Tibial artery (tissue), 4 donors: ENCODE measurements around the gene DMD.

Source experiments
- DNase-seq, 2 donors: peaks; one replicate each; pipeline ENCODE4 v3.0.0-alpha.2; 2019
- H3K27ac ChIP-seq, 2 donors: fragments of 200-600 bp; sonication (generic) in 1 of 2; 1 replicate in 1 of 2; 2 replicates in 1 of 2; pipeline ENCODE4 v1.5.1; 2018 to 2019; ENCODE audit warnings: mild to moderate bottlenecking in 1 of 2
- H3K27me3 ChIP-seq, 2 donors: fragments of 200-600 bp; sonication (generic) in 1 of 2; one replicate each; pipeline versions ENCODE4 v1.5.1 to v1.6.0; 2016 to 2019
- H3K36me3 ChIP-seq, 3 donors: fragments of 200-600 bp; sonication (generic) in 2 of 3; one replicate each; pipeline ENCODE4 v1.5.1; 2016 to 2019; ENCODE audit warnings: mild to moderate bottlenecking in 2 of 3
- H3K4me1 ChIP-seq, 4 donors: fragments of 200-600 bp; sonication (generic) in 2 of 4; 1 replicate in 3 of 4; 2 replicates in 1 of 4; pipeline ENCODE4 v1.5.1; 2016 to 2019
- H3K4me3 ChIP-seq, 2 donors: fragments of 200-600 bp; sonication (generic) in 1 of 2; 1 replicate in 1 of 2; 2 replicates in 1 of 2; pipeline ENCODE4 v1.5.1; 2018 to 2019; ENCODE audit warnings: mild to moderate bottlenecking in 2 of 2
- H3K9me3 ChIP-seq, 3 donors: fragments of 200-600 bp; sonication (generic) in 1 of 3; one replicate each; pipeline ENCODE4 v1.5.1; 2016 to 2019
- intact Hi-C: fragments of 100-400 bp; cut with DNase I; formaldehyde crosslinking; loops from one replicate; pipeline ENCODE4 v1.15.0; 2023; ENCODE audit warnings: low total_unique reads
- TF ChIP-seq, protein P1 (sequence below), 2 experiments: fragments of 200-600 bp in 1 of 2; fragments of 450-650 bp in 1 of 2; IDR thresholded peaks; one replicate each; pipeline ENCODE4 v1.5.1; 2017 to 2019; ENCODE audit warnings: antibody characterized with exemption in 2 of 2, mild to moderate bottlenecking in 1 of 2, moderate library complexity in 1 of 2

Gene DMD

GRCh38 chrX:32598707-32599106, 612.6 kb downstream of the DMD start:
- no peak overlapping the region for H3K27ac ChIP-seq
- no peaks in the 10 kb centered on the region for H3K9me3 ChIP-seq
- TF ChIP-seq, protein P1, sequence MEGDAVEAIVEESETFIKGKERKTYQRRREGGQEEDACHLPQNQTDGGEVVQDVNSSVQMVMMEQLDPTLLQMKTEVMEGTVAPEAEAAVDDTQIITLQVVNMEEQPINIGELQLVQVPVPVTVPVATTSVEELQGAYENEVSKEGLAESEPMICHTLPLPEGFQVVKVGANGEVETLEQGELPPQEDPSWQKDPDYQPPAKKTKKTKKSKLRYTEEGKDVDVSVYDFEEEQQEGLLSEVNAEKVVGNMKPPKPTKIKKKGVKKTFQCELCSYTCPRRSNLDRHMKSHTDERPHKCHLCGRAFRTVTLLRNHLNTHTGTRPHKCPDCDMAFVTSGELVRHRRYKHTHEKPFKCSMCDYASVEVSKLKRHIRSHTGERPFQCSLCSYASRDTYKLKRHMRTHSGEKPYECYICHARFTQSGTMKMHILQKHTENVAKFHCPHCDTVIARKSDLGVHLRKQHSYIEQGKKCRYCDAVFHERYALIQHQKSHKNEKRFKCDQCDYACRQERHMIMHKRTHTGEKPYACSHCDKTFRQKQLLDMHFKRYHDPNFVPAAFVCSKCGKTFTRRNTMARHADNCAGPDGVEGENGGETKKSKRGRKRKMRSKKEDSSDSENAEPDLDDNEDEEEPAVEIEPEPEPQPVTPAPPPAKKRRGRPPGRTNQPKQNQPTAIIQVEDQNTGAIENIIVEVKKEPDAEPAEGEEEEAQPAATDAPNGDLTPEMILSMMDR (IDR thresholded peaks at IDR 0.05) = no peak
- H3K27me3 ChIP-seq = no peaks in the 10 kb centered on the region
- H3K4me1 ChIP-seq = peaks cover 0 to 3% (median 0%) of the 10 kb centered on the region in 4 donors
- no peak for DNase-seq
- no peak overlapping the region for H3K4me3 ChIP-seq
- intact Hi-C loops = no loop called here
- H3K36me3 ChIP-seq = no peaks in the 10 kb centered on the region

- H3K36me3 ChIP-seq = peaks cover 0 to 2% (median 1%) of the 10 kb centered on the region in 3 donors
- peak overlapping the region in 1 of 2 donors; percentile 33 for H3K27ac ChIP-seq
- TF ChIP-seq, protein P1 (IDR thresholded peaks at IDR 0.05) = no peak
- no peak for DNase-seq
- intact Hi-C loops = no loop called here
- no peaks in the 10 kb centered on the region for H3K27me3 ChIP-seq
- H3K4me1 ChIP-seq = peaks cover 0 to 3% (median 0%) of the 10 kb centered on the region in 4 donors
- H3K9me3 ChIP-seq = no peaks in the 10 kb centered on the region
- H3K4me3 ChIP-seq = no peak overlapping the region
Observed at GRCh38 chrX:32597777-32598176, 613.6 kb downstream of the DMD start.

DNA sequence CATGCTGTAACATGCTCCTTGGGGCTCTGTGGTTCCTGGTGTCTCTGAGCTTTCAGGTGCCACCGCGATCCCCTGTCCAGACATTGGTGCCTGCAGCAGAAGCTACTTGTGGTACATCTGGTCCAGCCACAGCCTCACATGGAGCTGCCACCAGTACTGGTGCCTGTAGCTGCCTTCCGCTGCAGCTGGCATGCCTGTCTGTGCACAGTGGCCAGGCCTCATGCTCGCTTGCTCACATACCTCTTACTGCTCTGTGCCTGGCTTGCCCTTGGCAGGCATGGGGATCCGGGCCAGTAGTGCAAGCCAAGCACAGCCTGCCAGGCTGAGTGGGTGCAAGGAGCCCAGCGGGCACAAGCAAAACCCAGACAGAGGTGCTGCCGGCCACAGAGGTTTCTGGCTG, 618.6 kb downstream of the DMD start:
- Histone ChIP-seq H3K27ac (no peak overlapping the region), H3K4me1 (no peaks in the 10 kb centered on the region), H3K27me3 (no peaks in the 10 kb centered on the region), H3K9me3 (no peaks in the 10 kb centered on the region), H3K4me3 (no peak overlapping the region), H3K36me3 (peaks cover 3 to 9% (median 8%) of the 10 kb centered on the region in 3 donors)
- intact Hi-C loops = no loop called here
- DNase-seq = no peak
- TF ChIP-seq, protein P1 (IDR thresholded peaks at IDR 0.05) = no peak

DNA sequence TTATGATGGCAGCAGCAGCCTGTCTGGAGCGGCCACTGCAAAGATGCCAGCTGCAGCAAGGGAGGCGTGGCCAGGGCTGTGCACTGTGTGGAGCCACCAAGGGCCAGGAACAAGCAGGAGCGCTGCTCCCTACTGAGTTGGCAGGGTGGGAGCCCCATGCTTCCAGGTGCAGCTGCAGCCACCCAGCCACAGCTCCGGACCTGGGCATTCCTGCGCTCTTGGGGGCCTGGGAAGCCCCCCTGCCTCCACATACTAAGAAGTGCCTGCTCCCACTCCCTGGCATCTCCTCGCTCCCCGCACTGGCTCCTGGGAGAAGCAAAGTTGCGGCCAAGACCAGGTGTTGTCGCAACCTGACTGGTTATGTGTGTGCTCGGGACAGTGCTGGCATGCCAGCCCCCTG, 619.8 kb downstream of the DMD start:
- intact Hi-C loops = no loop called here
- Histone ChIP-seq H3K9me3 (no peaks in the 10 kb centered on the region), H3K27me3 (no peaks in the 10 kb centered on the region), H3K4me3 (no peak overlapping the region), H3K36me3 (peaks cover 3 to 9% (median 8%) of the 10 kb centered on the region in 3 donors), H3K27ac (no peak overlapping the region), H3K4me1 (no peaks in the 10 kb centered on the region)
- no peak for DNase-seq
- TF ChIP-seq, protein P1 (IDR thresholded peaks at IDR 0.05) = no peak

- intact Hi-C loops = no loop called here
- no peak overlapping the region for H3K4me3 ChIP-seq
Observed at GRCh38 chrX:32582729-32583128, 628.6 kb downstream of the DMD start.

More at GRCh38 chrX:32582729-32583128, 628.6 kb downstream of the DMD start:
- H3K27me3 ChIP-seq = no peaks in the 10 kb centered on the region
- H3K9me3 ChIP-seq = no peaks in the 10 kb centered on the region
- H3K27ac ChIP-seq = no peak overlapping the region
- no peaks in the 10 kb centered on the region for H3K4me1 ChIP-seq
- H3K36me3 ChIP-seq = no peaks in the 10 kb centered on the region
- TF ChIP-seq, protein P1 (IDR thresholded peaks at IDR 0.05) = no peak
- no peak for DNase-seq
